Measurements from ENCODE around the gene TSPAN4. TPM values are rescaled to one million over a fixed set of nuclear protein-coding genes. Genes with fewer than 3 reads are reported as not detected.

The TSPAN4 gene
- total RNA-seq, 1 experiment from 2014 or later, result 50.3 TPM

- no peak for TF ChIP-seq FOSL1 (IDR thresholded peaks at IDR 0.05; ENCODE audit: low read depth)
Observed at GRCh38 chr11:888310-889212, 45.9 kb downstream of the TSPAN4 start (continued).

DNA sequence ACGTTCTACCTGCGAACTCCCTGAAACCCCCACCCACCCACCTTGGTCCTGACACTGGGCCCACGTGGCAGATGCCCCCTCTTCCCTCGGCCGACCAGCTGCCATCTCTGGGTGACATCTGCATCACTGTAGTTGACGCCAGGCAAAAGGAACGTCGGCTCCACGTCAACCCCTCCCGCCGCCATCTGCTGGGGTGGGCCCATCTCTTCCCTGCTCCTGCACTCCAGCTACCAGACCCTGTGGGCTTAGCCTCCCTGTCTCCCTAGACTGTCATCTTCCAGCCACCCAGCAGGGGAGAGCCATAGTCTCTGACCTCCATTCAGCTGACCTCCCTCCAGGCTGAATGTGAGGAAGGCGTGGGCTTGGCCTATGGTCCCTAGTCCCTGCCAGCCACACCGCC, 46.6 kb downstream of the TSPAN4 start:
- POLR2A ChIA-PET, result no interaction called here
- intact Hi-C loops (cut with micrococcal nuclease), result no loop called here

More for the DNA sequence above, 46.6 kb downstream of the TSPAN4 start:
- Histone ChIP-seq H3K79me2 (ENCODE audit: insufficient read depth, low read length) (no peaks in the 10 kb centered on the region), H3K36me3 (ENCODE audit: control insufficient read depth in 1 of 2, insufficient read depth in 2 of 2, low read length in 2 of 2) (no peaks in the 10 kb centered on the region; a peak in 2 of 4 replicates), H3K9ac (ENCODE audit: low read length) (no peak overlapping the region), H2AFZ (ENCODE audit: low read depth, low read length, poor library complexity, severe bottlenecking) (no peak overlapping the region), H3K9me2 (ENCODE audit: insufficient read depth) (no peaks in the 10 kb centered on the region), H3K27ac (ENCODE audit: low read depth, low read length) (no peak overlapping the region), H3K4me2 (ENCODE audit: low read length) (no peak overlapping the region), H3K4me1 (ENCODE audit: control insufficient read depth in 1 of 2, insufficient read depth in 2 of 2, low read length in 2 of 2) (peaks cover 3 to 5% of the 10 kb centered on the region in 2 experiments; a peak in 3 of 4 replicates), H3K9me3 (ENCODE audit: control insufficient read depth in 1 of 2, insufficient read depth in 1 of 2, low read depth in 1 of 2, low read length in 2 of 2) (no peaks in the 10 kb centered on the region), H3K4me3 (replicated peaks in 1 of 2; ENCODE audit: low read depth in 1 of 2, low read length in 2 of 2) (no peak overlapping the region), H4K20me1 (ENCODE audit: insufficient read depth) (no peaks in the 10 kb centered on the region), H3K27me3 (ENCODE audit: insufficient read depth, low read length) (no peaks in the 10 kb centered on the region)
- no TSS peak for BruUV-seq (replicated peaks)
- ChIA-PET RAD21 (ENCODE audit: low non-redundant PET in 1 of 2, low total read pairs in 2 of 2, uncharacterized antibody in 2 of 2, unreplicated experiment in 2 of 2) (no interaction called here), CTCF (no interaction called here)
- peak; percentile 14; the same call in 1 of the 2 replicates for ATAC-seq
- TF ChIP-seq EGR1 (IDR thresholded peaks at IDR 0.05; ENCODE audit: low read depth) (no peak), REST (IDR thresholded peaks at IDR 0.05; ENCODE audit: low read depth) (no peak)
- no peak for DNase-seq (ENCODE audit: low read depth, low spot score)

All from HCT116 (cell line).